Measurements from ENCODE around the gene ETS1.

DNA sequence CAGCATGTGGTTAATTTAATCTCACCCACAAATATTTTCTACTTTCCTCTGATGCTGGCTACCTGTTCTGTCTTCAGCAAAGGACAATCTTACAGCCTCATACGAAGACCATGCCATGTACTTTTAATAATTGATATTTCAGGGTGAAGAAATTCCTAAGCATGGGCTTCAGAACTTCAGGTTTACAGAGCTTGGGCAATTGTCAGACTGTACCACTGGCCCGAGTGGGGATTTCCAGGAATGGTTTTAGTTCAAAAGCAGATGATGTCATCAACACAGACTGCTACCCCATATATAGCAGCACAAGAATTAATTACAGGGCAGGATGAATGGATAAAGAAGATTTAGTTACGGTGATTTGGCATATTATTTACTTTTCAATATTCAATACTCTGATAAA is 171.8 kb downstream of the ETS1 start:
- TF ChIP-seq POLR2AphosphoS5 (IDR thresholded peaks at IDR 0.05; ENCODE audit: borderline replicate concordance, low read depth, low read length) (no peak), EZH2 (IDR thresholded peaks at IDR 0.05) (no peak)

Data from SK-N-MC (cell line).